Superior temporal gyrus (tissue), 1 donor: ENCODE results near the gene DUXA.
"Not testable (repeated sequence)": the region's sequence is repeated elsewhere in the genome, so short reads cannot be mapped to it uniquely, and the experiment has no call there.

Experiments used
- DNase-seq: peaks from one replicate; pipeline ENCODE4 v3.0.0-alpha.2; 2016; ENCODE audit errors: extremely low spot score

The DUXA gene

GRCh38 chr19:57167385-57167784 lies at the start of gene DUXA:
Gene DUXA, minus strand, starts transcription at chr19:57167485. Its CDS starts 42 bp downstream, at chr19:57167443.
- DNase-seq, result no peak

DNA sequence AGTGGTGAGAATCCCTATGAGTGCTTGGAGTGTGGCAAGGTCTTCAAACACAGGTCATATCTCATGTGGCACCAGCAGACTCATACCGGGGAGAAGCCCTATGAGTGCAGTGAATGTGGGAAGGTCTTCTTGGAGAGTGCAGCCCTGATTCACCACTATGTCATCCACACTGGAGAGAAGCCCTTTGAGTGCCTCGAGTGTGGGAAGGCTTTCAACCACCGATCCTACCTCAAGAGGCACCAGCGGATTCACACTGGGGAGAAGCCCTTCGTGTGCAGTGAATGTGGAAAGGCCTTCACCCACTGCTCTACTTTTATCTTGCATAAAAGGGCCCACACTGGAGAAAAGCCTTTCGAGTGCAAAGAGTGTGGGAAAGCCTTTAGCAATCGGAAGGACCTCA lies 44.8 kb upstream of the DUXA start:
- no peak for DNase-seq

- peak; percentile 46 for DNase-seq
Measured at GRCh38 chr19:57210381-57210780, 43.1 kb upstream of the DUXA start.

DNA sequence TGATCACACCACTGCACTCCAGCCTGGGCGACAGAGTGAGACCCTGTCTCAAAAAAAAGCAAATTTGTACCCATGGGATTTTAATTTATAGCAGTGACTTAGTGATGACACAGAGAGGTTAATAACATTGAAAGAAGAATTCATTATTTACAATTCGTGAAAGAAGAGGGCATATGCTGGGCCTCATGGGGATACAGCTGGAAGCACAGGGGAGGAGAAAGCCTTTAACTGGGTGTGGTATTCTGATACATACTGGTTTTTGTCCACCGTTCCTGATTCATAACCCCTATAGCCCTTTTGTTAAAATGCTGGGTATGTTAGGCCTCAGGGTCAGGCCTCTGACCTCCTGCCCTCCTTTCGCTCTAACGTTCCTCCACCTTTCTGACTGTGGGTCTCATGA lies 34.9 kb upstream of the DUXA start:
- no peak for DNase-seq

GRCh38 chr19:57197874-57198273 lies 30.6 kb upstream of the DUXA start:
- DNase-seq, result not testable (repeated sequence)

- no peak for DNase-seq
Measured at GRCh38 chr19:57192993-57193392, 25.7 kb upstream of the DUXA start.

DNA sequence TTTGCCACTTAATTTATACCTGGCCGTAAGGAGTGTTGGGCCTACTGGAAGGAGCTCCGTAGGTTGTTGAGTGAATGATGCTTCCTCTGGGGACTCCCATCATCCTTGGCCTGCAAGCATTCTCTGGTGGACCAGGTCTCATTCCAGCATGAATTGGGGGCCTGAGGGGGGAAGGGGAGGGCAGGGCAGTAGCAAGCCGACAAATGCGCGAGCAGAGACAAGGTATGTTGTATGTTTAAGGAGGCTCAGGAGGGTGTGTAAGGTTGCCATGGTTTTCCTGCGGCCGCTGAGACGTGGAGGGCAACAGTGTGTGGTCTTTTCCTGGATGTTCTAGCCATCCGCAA lies 24.8 kb upstream of the DUXA start:
- DNase-seq, result no peak

- peak; percentile 94 for DNase-seq
Measured at GRCh38 chr19:57191141-57192076, 24.1 kb upstream of the DUXA start, which contains the start of gene ZNF264. Gene ZNF264, plus strand, starts transcription at chr19:57191500. Its CDS starts 414 bp downstream, at chr19:57191914.

DNA sequence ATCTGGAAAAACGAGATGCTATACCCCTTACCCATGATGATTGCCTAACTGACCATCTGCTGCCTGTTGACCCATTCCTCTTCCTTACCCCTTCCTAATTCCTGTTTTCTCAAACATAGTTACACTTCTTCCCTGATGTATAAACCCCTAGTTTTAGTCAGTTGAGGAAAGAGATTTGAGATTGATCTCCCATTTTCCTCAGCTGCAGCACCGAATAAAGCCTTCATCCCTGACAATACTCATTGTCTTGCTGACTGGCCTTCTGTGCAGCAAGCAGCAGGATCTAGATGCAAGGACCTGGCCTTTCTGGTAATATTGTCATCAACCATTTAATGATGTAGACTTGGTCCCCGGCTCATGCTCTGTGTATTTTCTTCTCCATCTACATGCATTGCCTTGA lies 23.0 kb upstream of the DUXA start:
- DNase-seq, result no peak

GRCh38 chr19:57171551-57172081 lies 4.3 kb upstream of the DUXA start:
- DNase-seq, result peak; percentile 48

DNA sequence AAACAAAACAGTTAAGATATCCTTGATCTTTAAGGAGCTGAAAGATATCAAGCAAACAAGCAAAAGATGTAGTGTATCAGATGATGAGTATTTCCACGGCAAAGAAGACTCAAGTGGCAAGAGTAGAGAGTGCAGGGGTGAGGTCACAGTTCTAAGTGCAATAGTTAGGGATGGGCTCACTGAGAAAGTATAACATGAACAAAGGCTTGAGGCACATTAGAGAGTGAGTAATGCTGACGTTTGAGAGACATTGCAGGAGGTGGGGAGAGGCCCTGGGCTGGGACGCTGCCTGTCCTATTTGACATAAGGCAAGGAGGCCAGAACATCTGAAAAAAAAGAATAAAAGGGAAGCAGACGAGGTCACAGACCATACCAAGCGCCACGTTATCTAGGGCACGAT lies 1.4 kb downstream of the DUXA start:
- no peak for DNase-seq

- no peak for DNase-seq
Measured at GRCh38 chr19:57161985-57162539, 5.2 kb downstream of the DUXA start.

GRCh38 chr19:57152921-57153320 lies 14.4 kb downstream of the DUXA start:
- DNase-seq, result no peak

DNA sequence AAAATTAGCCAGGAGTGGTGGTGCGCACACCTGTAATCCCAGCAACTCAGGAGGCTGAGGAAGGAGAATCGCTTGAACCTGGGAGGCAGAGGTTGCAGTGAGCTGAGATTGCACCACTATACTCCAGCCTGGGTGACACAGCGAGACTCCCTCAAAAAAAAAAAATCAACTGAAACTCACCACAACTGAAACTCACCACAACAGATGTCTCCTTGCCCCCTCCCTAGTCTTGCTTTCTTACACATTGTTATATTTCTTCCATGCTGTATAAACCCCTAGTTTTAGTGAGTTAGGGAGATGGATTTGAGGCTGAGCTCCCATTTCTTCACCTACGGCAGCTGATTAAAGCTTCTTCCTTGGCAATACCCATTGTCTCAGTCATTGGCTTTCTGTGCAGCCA lies 25.6 kb downstream of the DUXA start:
- no peak for DNase-seq

DNA sequence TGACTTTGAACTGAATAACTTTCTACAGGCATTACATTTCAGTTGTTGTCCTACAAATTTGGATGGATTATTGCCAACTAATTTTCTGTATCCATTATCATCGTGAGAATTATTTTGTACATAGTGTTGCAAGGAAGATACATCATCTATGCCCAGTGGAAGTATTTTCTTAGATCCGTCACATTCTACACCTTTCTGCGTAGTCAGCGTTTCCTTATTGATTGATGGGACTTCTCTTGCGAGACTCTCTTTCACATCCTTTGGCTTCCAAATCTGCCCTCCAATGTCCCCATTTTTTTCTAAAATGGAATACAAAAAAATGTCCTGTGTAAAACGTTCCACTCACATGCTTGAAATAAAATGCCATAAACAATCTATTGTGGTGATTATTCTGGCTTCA lies 31.5 kb downstream of the DUXA start:
- no peak for DNase-seq

- DNase-seq, result not testable (repeated sequence)
Measured at GRCh38 chr19:57127403-57127802, 39.9 kb downstream of the DUXA start.

DNA sequence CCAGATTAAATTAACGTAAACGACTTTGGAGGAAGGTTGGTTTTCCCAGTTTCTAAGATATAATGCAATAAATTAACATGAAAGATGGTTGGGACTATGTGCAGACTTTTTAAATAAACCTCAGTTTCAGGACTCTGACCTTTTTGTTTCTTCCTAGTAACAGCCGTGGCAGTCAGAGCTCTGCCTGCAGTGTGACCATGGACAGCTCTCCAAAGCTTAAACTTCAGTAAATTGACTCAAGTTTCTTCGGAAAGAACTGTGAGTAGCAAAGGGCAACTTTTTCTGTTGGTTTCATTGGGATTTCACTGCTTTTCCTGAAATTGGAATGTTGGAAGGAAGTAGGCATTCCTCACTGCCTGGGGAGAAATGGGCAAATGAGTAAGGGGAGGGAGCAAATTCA lies 43.4 kb downstream of the DUXA start:
- DNase-seq, result no peak

- DNase-seq, result no peak
Measured at GRCh38 chr19:57118848-57119247, 48.4 kb downstream of the DUXA start.

- DNase-seq, result not testable (repeated sequence)
Measured at GRCh38 chr19:57113501-57113900, 53.8 kb downstream of the DUXA start.

- no peak for DNase-seq
Measured at GRCh38 chr19:57111329-57111644, 56.0 kb downstream of the DUXA start.

DNA sequence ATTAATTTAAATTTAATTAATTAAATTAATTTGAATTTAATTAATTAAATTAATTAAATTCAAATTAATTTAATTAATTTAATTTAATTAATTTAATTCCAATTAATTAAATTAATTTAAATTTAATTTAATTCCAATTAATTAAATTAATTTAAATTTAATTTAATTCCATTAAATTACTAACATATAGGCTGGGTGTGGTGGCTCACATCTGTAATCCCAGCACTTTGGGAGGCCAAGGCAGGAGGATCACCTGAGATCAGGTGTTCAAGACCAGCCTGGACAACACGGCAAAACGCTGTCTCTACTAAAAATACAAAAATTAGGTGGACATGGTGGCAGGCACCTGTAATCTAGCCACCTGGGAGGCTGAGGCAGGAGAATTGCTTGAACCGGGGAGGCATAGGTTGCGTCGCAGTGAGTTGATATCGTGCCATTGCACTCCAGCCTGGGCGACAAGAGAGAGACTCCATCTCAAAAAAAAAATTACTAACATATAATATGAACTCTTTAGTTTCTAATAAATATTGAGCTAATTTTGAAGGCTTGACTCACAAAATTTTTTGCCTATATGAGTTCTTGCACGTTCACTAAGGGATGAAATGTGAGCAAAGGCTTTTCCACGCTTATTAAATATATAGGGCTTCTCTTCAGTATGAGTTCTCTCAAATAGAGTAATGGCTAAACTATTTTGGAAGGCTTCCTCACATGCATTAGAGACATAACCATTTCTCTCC lies 56.5 kb downstream of the DUXA start:
- no peak for DNase-seq

DNA sequence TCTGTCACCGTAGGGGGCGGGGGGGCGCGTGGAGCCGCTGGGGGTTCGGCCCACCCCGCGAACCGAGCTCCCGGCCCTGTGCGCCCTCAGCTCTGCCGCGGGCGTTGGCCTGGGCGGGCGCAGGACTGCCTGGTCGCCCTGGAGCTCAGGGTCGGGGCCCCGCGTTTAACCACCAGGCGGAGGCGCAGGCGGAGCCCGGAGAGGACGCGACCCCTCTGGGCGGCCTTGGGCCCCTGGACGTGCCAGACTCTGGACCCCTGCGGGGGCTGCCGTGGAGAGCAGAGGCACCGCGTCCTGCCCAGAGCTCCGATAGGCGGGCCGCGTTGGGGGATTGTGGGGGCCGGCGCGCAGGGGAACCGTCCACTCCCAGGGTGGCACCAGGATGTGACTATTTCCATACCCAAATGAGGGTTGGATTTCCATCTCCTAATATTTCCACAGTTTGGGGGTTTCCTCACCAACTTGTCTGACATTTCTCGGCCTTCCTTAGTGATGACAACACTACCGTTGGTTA lies 60.5 kb downstream of the DUXA start:
- DNase-seq, result no peak
